GM20000 (cell line): ENCODE measurements around the gene DENND5B.
"Not testable (repeated sequence)": the region's sequence is repeated elsewhere in the genome, so short reads cannot be mapped to it uniquely, and the experiment has no call there.

ENCODE experiments used
- DNase-seq: peaks from one replicate; pipeline ENCODE4 v3.0.0; 2012; ENCODE audit warnings: low spot score
- TF ChIP-seq, protein P1 (sequence below): IDR thresholded peaks from 2 replicates; pipeline ENCODE4 v1.5.1; 2012; ENCODE audit warnings: mild to moderate bottlenecking, control low read depth; ENCODE audit errors: extremely low read depth, missing control alignments

DENND5B gene

DNA sequence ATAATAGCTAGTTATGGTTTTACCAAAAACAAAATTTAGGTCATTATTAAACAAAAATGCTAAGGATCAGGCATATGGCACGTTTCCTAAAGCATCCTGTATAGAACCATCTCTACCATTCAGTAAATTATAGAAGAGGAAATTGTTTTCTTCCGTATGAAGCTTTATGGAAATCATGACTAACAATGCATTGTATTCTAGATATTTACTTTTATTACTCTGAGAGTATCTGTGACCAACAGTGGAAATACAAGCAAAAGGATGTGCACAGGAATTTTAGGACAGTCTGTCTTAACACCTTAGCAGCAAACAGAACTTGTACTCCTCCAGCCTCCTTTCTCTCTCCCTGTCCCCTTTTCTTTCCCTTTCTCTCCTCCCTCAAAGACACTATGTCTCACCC, 7.1 kb downstream of the DENND5B start:
- TF ChIP-seq, protein P1, sequence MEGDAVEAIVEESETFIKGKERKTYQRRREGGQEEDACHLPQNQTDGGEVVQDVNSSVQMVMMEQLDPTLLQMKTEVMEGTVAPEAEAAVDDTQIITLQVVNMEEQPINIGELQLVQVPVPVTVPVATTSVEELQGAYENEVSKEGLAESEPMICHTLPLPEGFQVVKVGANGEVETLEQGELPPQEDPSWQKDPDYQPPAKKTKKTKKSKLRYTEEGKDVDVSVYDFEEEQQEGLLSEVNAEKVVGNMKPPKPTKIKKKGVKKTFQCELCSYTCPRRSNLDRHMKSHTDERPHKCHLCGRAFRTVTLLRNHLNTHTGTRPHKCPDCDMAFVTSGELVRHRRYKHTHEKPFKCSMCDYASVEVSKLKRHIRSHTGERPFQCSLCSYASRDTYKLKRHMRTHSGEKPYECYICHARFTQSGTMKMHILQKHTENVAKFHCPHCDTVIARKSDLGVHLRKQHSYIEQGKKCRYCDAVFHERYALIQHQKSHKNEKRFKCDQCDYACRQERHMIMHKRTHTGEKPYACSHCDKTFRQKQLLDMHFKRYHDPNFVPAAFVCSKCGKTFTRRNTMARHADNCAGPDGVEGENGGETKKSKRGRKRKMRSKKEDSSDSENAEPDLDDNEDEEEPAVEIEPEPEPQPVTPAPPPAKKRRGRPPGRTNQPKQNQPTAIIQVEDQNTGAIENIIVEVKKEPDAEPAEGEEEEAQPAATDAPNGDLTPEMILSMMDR: no peak
- DNase-seq: no peak

DNA sequence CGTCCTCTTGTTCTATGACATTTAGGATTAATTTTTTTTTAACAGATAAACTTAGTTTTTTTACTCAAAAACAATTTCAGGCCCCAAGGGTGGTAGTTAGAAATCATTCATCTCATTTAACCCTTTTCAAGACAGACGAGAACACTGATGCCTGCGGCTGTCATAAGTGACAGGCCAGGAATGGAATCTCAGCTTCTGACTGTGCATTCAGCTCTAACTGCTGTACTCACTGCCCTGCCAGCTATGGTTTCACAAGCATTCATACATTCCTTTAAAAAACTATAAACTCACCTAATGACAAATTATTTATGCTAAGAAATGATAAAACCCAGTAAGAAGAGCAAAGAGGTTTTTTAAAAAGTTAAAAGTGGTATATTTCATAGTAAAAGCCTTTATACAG, 8.8 kb downstream of the DENND5B start:
- TF ChIP-seq, protein P1: no peak
- no peak for DNase-seq

DNA sequence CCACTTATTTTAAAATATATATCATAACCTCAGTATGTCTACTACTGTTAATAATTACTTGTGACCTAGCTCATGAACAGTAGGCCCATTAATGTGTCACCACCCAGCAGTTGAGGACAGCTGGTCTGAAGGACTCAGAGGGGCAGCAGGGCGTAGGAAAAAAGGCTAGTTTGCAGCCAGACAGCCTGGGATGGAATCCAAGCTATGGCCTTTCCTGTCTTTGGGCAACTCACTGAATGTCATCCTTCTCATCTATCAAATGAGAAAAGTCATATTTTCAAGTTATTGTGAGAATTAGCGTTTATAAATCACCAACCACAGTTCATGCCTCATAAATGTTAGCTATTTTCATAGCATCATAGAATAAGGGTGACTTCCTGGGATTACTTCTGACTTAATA, 12.3 kb downstream of the DENND5B start:
- DNase-seq: no peak
- TF ChIP-seq, protein P1: no peak

- no peak for DNase-seq
- TF ChIP-seq, protein P1: no peak
Measured at GRCh38 chr12:31574803-31575575, 15.9 kb downstream of the DENND5B start.

DNA sequence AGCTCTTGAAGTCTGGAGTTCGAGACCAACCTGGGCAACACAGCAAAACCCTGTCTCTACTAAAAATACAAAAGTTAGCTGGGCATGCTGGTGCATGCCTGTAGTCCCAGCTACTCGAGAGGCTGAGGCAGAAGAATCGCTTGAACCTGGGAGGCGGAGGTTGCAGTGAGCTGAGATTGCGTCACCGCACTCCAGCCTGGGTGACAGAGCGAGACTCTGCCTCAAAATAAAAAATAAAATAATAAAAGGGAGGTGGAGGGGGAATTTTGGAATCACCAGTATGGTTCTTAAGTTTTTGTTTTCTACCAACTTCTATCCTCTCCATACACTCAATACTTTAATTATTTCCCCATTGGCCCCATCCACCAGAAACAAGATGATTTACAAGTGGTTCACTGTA, 16.6 kb downstream of the DENND5B start:
- not testable (repeated sequence) for DNase-seq

GRCh38 chr12:31572900-31573600, 17.9 kb downstream of the DENND5B start:
- TF ChIP-seq, protein P1: no peak
- DNase-seq: no peak

DNA sequence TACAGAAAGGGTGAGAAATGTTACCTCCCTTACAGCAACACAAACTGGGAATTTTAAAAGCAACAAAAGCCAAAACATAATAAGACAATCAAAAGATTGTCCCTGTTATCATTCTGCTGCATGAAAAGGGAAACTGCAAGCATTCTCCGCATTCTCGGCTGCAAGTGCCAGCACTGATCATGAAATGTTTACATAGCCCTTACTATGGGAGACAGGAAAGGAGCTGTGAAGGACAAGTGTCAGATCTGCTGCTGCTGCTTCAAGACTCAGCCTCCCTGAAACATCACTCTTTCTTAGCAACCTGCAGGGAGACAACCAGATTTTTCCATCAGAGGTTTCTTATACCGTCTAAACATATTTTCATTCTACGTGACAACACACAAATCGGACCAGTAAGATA, 20.1 kb downstream of the DENND5B start:
- TF ChIP-seq, protein P1: no peak
- no peak for DNase-seq

- not testable (repeated sequence) for DNase-seq
Measured at GRCh38 chr12:31569517-31569916, 21.4 kb downstream of the DENND5B start.
